GM12892 (cell line): ENCODE data around the gene SRC.

ENCODE experiments used
- POLR2A ChIP-seq: IDR thresholded peaks from 2 replicates; pipeline ENCODE4 v1.6.1; 2011; ENCODE audit warnings: low read depth, low read length, control low read depth
- POLR2AphosphoS5 ChIP-seq: IDR thresholded peaks from 2 replicates; pipeline ENCODE4 v1.6.1; 2011; ENCODE audit warnings: low read depth, low read length, control low read depth

DNA sequence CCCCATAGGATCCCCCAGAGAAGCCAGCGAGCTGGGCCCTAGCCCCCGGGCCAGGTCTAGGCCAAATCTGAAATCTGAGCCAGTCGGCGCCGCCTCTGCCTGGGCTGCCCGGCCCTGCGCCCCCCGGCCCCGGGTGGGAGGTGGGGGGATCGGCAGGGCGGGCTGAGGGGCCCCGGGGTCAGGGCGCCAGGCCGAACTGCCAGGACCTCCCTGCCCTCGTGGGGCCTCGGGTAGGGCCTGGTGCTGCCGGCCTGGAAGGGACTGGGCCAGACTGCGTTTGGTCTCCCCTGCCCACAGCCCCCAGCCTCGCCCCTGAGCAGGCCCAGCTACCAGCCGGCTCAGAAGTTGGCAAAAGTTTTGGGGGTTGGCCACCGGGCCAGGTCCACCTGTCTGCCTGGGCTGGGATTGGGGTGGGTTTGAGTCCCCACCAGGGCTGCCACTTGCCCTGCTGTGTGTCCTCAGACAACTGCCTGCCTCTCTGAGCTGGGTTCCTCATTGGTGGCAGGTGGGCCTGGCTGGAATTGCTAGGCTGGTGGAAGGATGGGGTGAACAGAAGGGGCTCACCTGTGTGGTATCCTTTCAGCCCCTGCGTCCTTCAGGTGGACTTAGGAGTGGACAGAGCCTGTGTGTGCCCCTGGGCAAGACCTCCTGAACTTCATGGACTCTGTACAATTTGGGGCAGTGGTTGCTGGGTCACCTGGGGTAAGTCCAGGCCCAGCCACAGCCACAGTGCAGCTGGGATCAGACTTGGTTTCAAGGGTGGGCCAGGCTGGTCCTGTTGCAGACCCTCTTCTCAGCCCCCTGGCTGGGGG is 801 bp downstream of the SRC start:
- TF ChIP-seq POLR2A, result no peak
- no peak for TF ChIP-seq POLR2AphosphoS5
